ENCODE results near the gene THOC6. TPM values are rescaled to one million over a fixed set of nuclear protein-coding genes. Genes with fewer than 3 reads are reported as not detected.
A peak's percentile ranks its signal among the peaks of the same experiment; 100 is the strongest.

Gene THOC6
- total and polyA plus RNA-seq, 9 of the 15 experiments (the other 6 are each of a cell fraction or from before 2014, with no cell fraction given) = 2.5 to 65.4 (median 42.3) TPM

GRCh38 chr16:3036726-3037315 lies 13.0 kb downstream of the THOC6 start, which contains the start of gene BICDL2:
TSS of gene BICDL2 (minus strand) at chr16:3036944. CDS start at chr16:3035496, 1,448 bp downstream.
- Histone ChIP-seq H2AFZ (ENCODE audit: low read depth, low read length) (no peak within 1 kb of the TSS), H3K79me2 (ENCODE audit: control insufficient read depth, insufficient read depth, low read length) (no peaks in the 10 kb centered on the region), H3K4me3 (no peak within 1 kb of the TSS), H3K27ac (ENCODE audit: extremely low read depth, low read depth, low read length) (no peak within 1 kb of the TSS), H3K4me2 (ENCODE audit: insufficient read depth, low read length) (no peak within 1 kb of the TSS), H3K9ac (ENCODE audit: insufficient read depth in 1 of 2, low read depth in 2 of 2, low read length in 2 of 2) (peak within 1 kb of the TSS in 1 of 2 experiments; percentile 71; a peak in 2 of 4 replicates), H3K9me1 (ENCODE audit: control insufficient read depth, insufficient read depth, low read length) (no peaks in the 10 kb centered on the region), H3K27me3 (ENCODE audit: control insufficient read depth in 2 of 2, insufficient read depth in 2 of 2, low read length in 2 of 2) (peaks cover 58 to 77% of the 10 kb centered on the region in 2 experiments), H3K9me3 (replicated peaks; ENCODE audit: control insufficient read depth, insufficient read depth, low read depth, low read length) (no peaks in the 10 kb centered on the region), H4K20me1 (replicated peaks; ENCODE audit: control insufficient read depth, insufficient read depth, low read length) (peaks cover 8% of the 10 kb centered on the region), H3K4me1 (replicated peaks in 1 of 2; ENCODE audit: control insufficient read depth in 2 of 2, insufficient read depth in 2 of 2, low read length in 2 of 2) (peaks cover 0 to 16% of the 10 kb centered on the region in 2 experiments; a peak in 3 of 5 replicates), H3K36me3 (ENCODE audit: control insufficient read depth, insufficient read depth, low read length) (no peaks in the 10 kb centered on the region)
- no TSS peak for BruUV-seq (replicated peaks)
- ChIA-PET POLR2A (no interaction called here), CTCF (ENCODE audit: low intra/inter-chr PET ratio) (no interaction called here)
- FAIRE-seq (no peak), ATAC-seq (no peak), DNase-seq (ENCODE audit: extremely low read depth in 1 of 4, low spot score in 3 of 4) (peak in 1 of 4 experiments; percentile 16)
- 3% methylated on average over 13 of the region's 44 CpGs for WGBS (ENCODE audit: insufficient coverage, low coverage, missing lambda C conversion rate)
- in situ Hi-C loops (cut with MboI) = no loop called here
- peak; percentile 90; the same call in 1 of the 2 replicates for TF ChIP-seq EZH2 (IDR thresholded peaks at IDR 0.05; ENCODE audit: borderline replicate concordance, low read depth, low read length)
- TF ChIP-seq POU5F1 (IDR thresholded peaks at IDR 0.05; ENCODE audit: borderline replicate concordance, low read depth, low read length, partially characterized antibody) = no peak
- intact Hi-C loops (cut with micrococcal nuclease) = no loop called here

- no TSS peak for BruUV-seq (replicated peaks)
- no peaks in the 10 kb centered on the region for H3K9me3 ChIP-seq (replicated peaks; ENCODE audit: control insufficient read depth, insufficient read depth, low read depth, low read length)
- ChIA-PET CTCF (ENCODE audit: low intra/inter-chr PET ratio) (no interaction called here), POLR2A (interaction anchor here (0.6 to 1.0 kb wide), 3 partner anchors 38 to 197 kb away, joined by 3 read pairs; partner anchors contain the start of gene ZNF200)
- peak; percentile 61 for ATAC-seq
- no peak overlapping the region for H3K4me3 ChIP-seq
- H4K20me1 ChIP-seq (replicated peaks; ENCODE audit: control insufficient read depth, insufficient read depth, low read length) = peaks cover 8% of the 10 kb centered on the region
- no peak for DNase-seq (ENCODE audit: extremely low read depth in 1 of 4, low spot score in 3 of 4)
- intact Hi-C loops (cut with micrococcal nuclease) (no loop called here), in situ Hi-C loops (cut with MboI) (no loop called here)
- H3K9ac ChIP-seq (ENCODE audit: insufficient read depth in 1 of 2, low read depth in 2 of 2, low read length in 2 of 2) = peak overlapping the region in 1 of 2 experiments; percentile 17; a peak in 1 of 4 replicates
- H2AFZ ChIP-seq (ENCODE audit: low read depth, low read length) = no peak overlapping the region
- H3K79me2 ChIP-seq (ENCODE audit: control insufficient read depth, insufficient read depth, low read length) = no peaks in the 10 kb centered on the region
- no peaks in the 10 kb centered on the region for H3K9me1 ChIP-seq (ENCODE audit: control insufficient read depth, insufficient read depth, low read length)
- no peak overlapping the region for H3K4me2 ChIP-seq (ENCODE audit: insufficient read depth, low read length)
- peaks cover 54 to 67% of the 10 kb centered on the region in 2 experiments for H3K27me3 ChIP-seq (ENCODE audit: control insufficient read depth in 2 of 2, insufficient read depth in 2 of 2, low read length in 2 of 2)
- WGBS (ENCODE audit: insufficient coverage, low coverage, missing lambda C conversion rate) = 6% methylated on average over 11 of the region's 11 CpGs
- H3K4me1 ChIP-seq (replicated peaks in 1 of 2; ENCODE audit: control insufficient read depth in 2 of 2, insufficient read depth in 2 of 2, low read length in 2 of 2) = peaks cover 0 to 16% of the 10 kb centered on the region in 2 experiments; a peak in 2 of 5 replicates
- FAIRE-seq = no peak
- no peaks in the 10 kb centered on the region for H3K36me3 ChIP-seq (ENCODE audit: control insufficient read depth, insufficient read depth, low read length)
- TF ChIP-seq, protein P1, sequence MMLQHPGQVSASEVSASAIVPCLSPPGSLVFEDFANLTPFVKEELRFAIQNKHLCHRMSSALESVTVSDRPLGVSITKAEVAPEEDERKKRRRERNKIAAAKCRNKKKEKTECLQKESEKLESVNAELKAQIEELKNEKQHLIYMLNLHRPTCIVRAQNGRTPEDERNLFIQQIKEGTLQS (IDR thresholded peaks at IDR 0.05) = peak; percentile 79
- TF ChIP-seq, protein P1 (CRISPR knock-in tag; conservative IDR thresholded peaks at IDR 0.05) = no peak
- TF ChIP-seq RAD51 (IDR thresholded peaks at IDR 0.05; ENCODE audit: borderline replicate concordance, low read depth) (no peak), CEBPB (tag; IDR thresholded peaks at IDR 0.05) (peak; percentile 77), CEBPG (CRISPR knock-in tag; IDR thresholded peaks at IDR 0.05) (peak; percentile 89), CEBPG (tag; conservative IDR thresholded peaks at IDR 0.05 in 1 of 2, IDR thresholded peaks at IDR 0.05 in 1 of 2) (peak; percentile 53 to 78; a peak in 3 of 4 replicates)
- no peak overlapping the region for H3K27ac ChIP-seq (ENCODE audit: extremely low read depth, low read depth, low read length)
Observed at GRCh38 chr16:3038256-3038655, 14.4 kb downstream of the THOC6 start.

All from K562 (cell line).